ENCODE measurements around the gene DSTYK. TPM values are rescaled to one million over a fixed set of nuclear protein-coding genes. Genes with fewer than 3 reads are reported as not detected.

Gene DSTYK
- 10 to 100 TPM; 16.8 to 25.1 TPM for total RNA-seq
- 10 to 100 TPM; 19.2 to 20.9 TPM for polyA plus RNA-seq (ENCODE audit: insufficient read length in 2 of 2)
- long read RNA-seq, donor 1, full-length matches to known transcripts: 5 of 5 reads
- long read RNA-seq, donor 1, partial matches to known transcripts: 0 of 5 reads
- long read RNA-seq, donor 1, other reads (novel, unspliced or antisense): 0 of 5 reads
- long read RNA-seq, donor 2, full-length matches to known transcripts: 2 of 2 reads
- long read RNA-seq, donor 2, partial matches to known transcripts: 0 of 2 reads
- long read RNA-seq, donor 2, other reads (novel, unspliced or antisense): 0 of 2 reads
- long read RNA-seq, donor 3, full-length matches to known transcripts: 3 of 3 reads
- long read RNA-seq, donor 3, partial matches to known transcripts: 0 of 3 reads
- long read RNA-seq, donor 3, other reads (novel, unspliced or antisense): 0 of 3 reads
- long read RNA-seq, donor 4, full-length matches to known transcripts: 1 of 1 reads
- long read RNA-seq, donor 4, partial matches to known transcripts: 0 of 1 reads
- long read RNA-seq, donor 4, other reads (novel, unspliced or antisense): 0 of 1 reads

GRCh38 chr1:205211169-205211838 lies at the start of gene DSTYK:
TSS of gene DSTYK (minus strand) at chr1:205211702. CDS start at chr1:205211535, 167 bp downstream.
- 0% methylated on average over 50 of the region's 67 CpGs for WGBS (ENCODE audit: insufficient coverage)
- Histone ChIP-seq H3K36me3 (ENCODE audit: control insufficient read depth, insufficient read depth, low read length) (no peaks in the 10 kb centered on the region), H3K4me1 (ENCODE audit: control insufficient read depth, insufficient read depth, low read length) (peaks cover 9% of the 10 kb centered on the region), H3K27me3 (ENCODE audit: control insufficient read depth, insufficient read depth, low read length) (no peaks in the 10 kb centered on the region), H3K4me3 (ENCODE audit: low read depth, low read length) (peak within 1 kb of the TSS; percentile 97), H3K9me3 (ENCODE audit: control insufficient read depth, insufficient read depth, low read length) (no peaks in the 10 kb centered on the region), H3K27ac (ENCODE audit: low read depth, low read length) (peak within 1 kb of the TSS; percentile 95)
- DNase-seq (ENCODE audit: low read depth in 4 of 6, low spot score in 6 of 6): peak; percentile 88 to 99 (median 91)

- no CpG with 5 or more reads among the region's 1 CpG for WGBS (ENCODE audit: insufficient coverage)
- peaks cover 43% of the 10 kb centered on the region for H3K4me1 ChIP-seq (ENCODE audit: control insufficient read depth, insufficient read depth, low read length)
- H3K27ac ChIP-seq (ENCODE audit: low read depth, low read length): no peak overlapping the region
These were observed 48.5 kb upstream of the DSTYK start for GRCh38 chr1:205259998-205260397.

GRCh38 chr1:205259324-205259832 lies 47.9 kb upstream of the DSTYK start:
- peaks cover 14% of the 10 kb centered on the region for H3K36me3 ChIP-seq (ENCODE audit: control insufficient read depth, insufficient read depth, low read length)
- DNase-seq (ENCODE audit: low read depth in 4 of 6, low spot score in 6 of 6): no peak
- H3K4me1 ChIP-seq (ENCODE audit: control insufficient read depth, insufficient read depth, low read length): peaks cover 43% of the 10 kb centered on the region
- H3K27me3 ChIP-seq (ENCODE audit: control insufficient read depth, insufficient read depth, low read length): no peaks in the 10 kb centered on the region
- no peak overlapping the region for H3K27ac ChIP-seq (ENCODE audit: low read depth, low read length)
- WGBS (ENCODE audit: insufficient coverage): 81% methylated on average over 8 of the region's 10 CpGs
- H3K9me3 ChIP-seq (ENCODE audit: control insufficient read depth, insufficient read depth, low read length): no peaks in the 10 kb centered on the region
- no peak overlapping the region for H3K4me3 ChIP-seq (ENCODE audit: low read depth, low read length)

More at GRCh38 chr1:205259998-205260397, 48.5 kb upstream of the DSTYK start:
- no peak for DNase-seq (ENCODE audit: low read depth in 4 of 6, low spot score in 6 of 6)
- Histone ChIP-seq H3K36me3 (ENCODE audit: control insufficient read depth, insufficient read depth, low read length) (peaks cover 11% of the 10 kb centered on the region), H3K4me3 (ENCODE audit: low read depth, low read length) (no peak overlapping the region), H3K27me3 (ENCODE audit: control insufficient read depth, insufficient read depth, low read length) (no peaks in the 10 kb centered on the region), H3K9me3 (ENCODE audit: control insufficient read depth, insufficient read depth, low read length) (no peaks in the 10 kb centered on the region)

GRCh38 chr1:205258719-205259118 lies 47.2 kb upstream of the DSTYK start:
- Histone ChIP-seq H3K4me1 (ENCODE audit: control insufficient read depth, insufficient read depth, low read length) (peaks cover 43% of the 10 kb centered on the region), H3K36me3 (ENCODE audit: control insufficient read depth, insufficient read depth, low read length) (peaks cover 15% of the 10 kb centered on the region), H3K9me3 (ENCODE audit: control insufficient read depth, insufficient read depth, low read length) (no peaks in the 10 kb centered on the region), H3K27ac (ENCODE audit: low read depth, low read length) (no peak overlapping the region), H3K4me3 (ENCODE audit: low read depth, low read length) (no peak overlapping the region), H3K27me3 (ENCODE audit: control insufficient read depth, insufficient read depth, low read length) (no peaks in the 10 kb centered on the region)
- 87% methylated on average over 7 of the region's 8 CpGs for WGBS (ENCODE audit: insufficient coverage)
- DNase-seq (ENCODE audit: low read depth in 4 of 6, low spot score in 6 of 6): no peak

- peaks cover 43% of the 10 kb centered on the region for H3K4me1 ChIP-seq (ENCODE audit: control insufficient read depth, insufficient read depth, low read length)
- WGBS (ENCODE audit: insufficient coverage): 72% methylated on average over 4 of the region's 7 CpGs
- peaks cover 15% of the 10 kb centered on the region for H3K36me3 ChIP-seq (ENCODE audit: control insufficient read depth, insufficient read depth, low read length)
- H3K27ac ChIP-seq (ENCODE audit: low read depth, low read length): no peak overlapping the region
- no peak overlapping the region for H3K4me3 ChIP-seq (ENCODE audit: low read depth, low read length)
- DNase-seq (ENCODE audit: low read depth in 4 of 6, low spot score in 6 of 6): no peak
- H3K27me3 ChIP-seq (ENCODE audit: control insufficient read depth, insufficient read depth, low read length): no peaks in the 10 kb centered on the region
- no peaks in the 10 kb centered on the region for H3K9me3 ChIP-seq (ENCODE audit: control insufficient read depth, insufficient read depth, low read length)
These were observed 46.8 kb upstream of the DSTYK start for GRCh38 chr1:205258261-205258691.

GRCh38 chr1:205257735-205258134 lies 46.2 kb upstream of the DSTYK start:
- Histone ChIP-seq H3K9me3 (ENCODE audit: control insufficient read depth, insufficient read depth, low read length) (no peaks in the 10 kb centered on the region), H3K27me3 (ENCODE audit: control insufficient read depth, insufficient read depth, low read length) (no peaks in the 10 kb centered on the region), H3K4me1 (ENCODE audit: control insufficient read depth, insufficient read depth, low read length) (peaks cover 39% of the 10 kb centered on the region), H3K36me3 (ENCODE audit: control insufficient read depth, insufficient read depth, low read length) (peaks cover 15% of the 10 kb centered on the region), H3K27ac (ENCODE audit: low read depth, low read length) (no peak overlapping the region), H3K4me3 (ENCODE audit: low read depth, low read length) (no peak overlapping the region)
- DNase-seq (ENCODE audit: low read depth in 4 of 6, low spot score in 6 of 6): no peak
- WGBS (ENCODE audit: insufficient coverage): 44% methylated on average over 2 of the region's 2 CpGs

- Histone ChIP-seq H3K9me3 (ENCODE audit: control insufficient read depth, insufficient read depth, low read length) (no peaks in the 10 kb centered on the region), H3K4me3 (ENCODE audit: low read depth, low read length) (no peak overlapping the region), H3K27ac (ENCODE audit: low read depth, low read length) (no peak overlapping the region), H3K36me3 (ENCODE audit: control insufficient read depth, insufficient read depth, low read length) (peaks cover 14% of the 10 kb centered on the region), H3K27me3 (ENCODE audit: control insufficient read depth, insufficient read depth, low read length) (no peaks in the 10 kb centered on the region), H3K4me1 (ENCODE audit: control insufficient read depth, insufficient read depth, low read length) (peaks cover 35% of the 10 kb centered on the region)
- DNase-seq (ENCODE audit: low read depth in 4 of 6, low spot score in 6 of 6): no peak
- 93% methylated on average over 19 of the region's 19 CpGs for WGBS (ENCODE audit: insufficient coverage)
These were observed 45.6 kb upstream of the DSTYK start for GRCh38 chr1:205256951-205257625.

GRCh38 chr1:205255941-205256780 lies 44.7 kb upstream of the DSTYK start:
- 46% methylated on average over 8 of the region's 8 CpGs for WGBS (ENCODE audit: insufficient coverage)
- Histone ChIP-seq H3K4me1 (ENCODE audit: control insufficient read depth, insufficient read depth, low read length) (peaks cover 33% of the 10 kb centered on the region), H3K27ac (ENCODE audit: low read depth, low read length) (no peak overlapping the region), H3K9me3 (ENCODE audit: control insufficient read depth, insufficient read depth, low read length) (no peaks in the 10 kb centered on the region), H3K27me3 (ENCODE audit: control insufficient read depth, insufficient read depth, low read length) (no peaks in the 10 kb centered on the region), H3K4me3 (ENCODE audit: low read depth, low read length) (no peak overlapping the region), H3K36me3 (ENCODE audit: control insufficient read depth, insufficient read depth, low read length) (peaks cover 13% of the 10 kb centered on the region)
- peak; percentile 70 to 97 (median 84) for DNase-seq (ENCODE audit: low read depth in 4 of 6, low spot score in 6 of 6)
